GM12878 (cell line): ENCODE data around the gene USP12. TPM values are rescaled to one million over a fixed set of nuclear protein-coding genes. Genes with fewer than 3 reads are reported as not detected.

Experiments used
- ATAC-seq: fragments of 200-7000 bp; cut with Tn5 transposase; 3 replicates; pipeline ENCODE4 v1.9.1; 2020; ENCODE audit warnings: mild to moderate bottlenecking, moderate library complexity
- BruUV-seq: library from RNA; stranded (reverse); fragments of 400-500 nt; replicated peaks from 2 replicates; lab custom pipeline; 2021; lab: Mats Ljungman, UMichigan
- CTCF ChIA-PET: fragments of 300-600 bp; sonication (Branson Sonifier 250); formaldehyde crosslinking; extraction: SDS; loops from one replicate; lab custom pipeline; 2021; ENCODE audit warnings: inconsistent platforms; lab: Yijun Ruan, JAX
- POLR2A ChIA-PET: fragments of 350-600 bp; formaldehyde crosslinking; extraction: SDS; loops from one replicate; lab custom pipeline; 2021; ENCODE audit warnings: inconsistent platforms; lab: Charles Lee
- RAD21 ChIA-PET: fragments of 300-600 bp; sonication (Branson Sonifier 250); formaldehyde crosslinking; loops from one replicate; lab custom pipeline; 2023; ENCODE audit warnings: antibody characterized with exemption; ENCODE audit not compliant: unreplicated experiment; lab: Charles Lee
- SMC1A ChIA-PET: fragments of 300-600 bp; sonication (Branson Sonifier 250); formaldehyde crosslinking; loops from one replicate; lab custom pipeline; 2023; ENCODE audit not compliant: unreplicated experiment, uncharacterized antibody; lab: Charles Lee
- DNase-seq: peaks from one replicate; pipeline ENCODE4 v3.0.0-alpha.2; 2011; ENCODE audit warnings: low read depth, low spot score
- FAIRE-seq: peaks from 3 replicates; lab custom pipeline; 2011; peaks lifted over from hg19 to GRCh38; lab: Jason Lieb, UNC
- H2AFZ ChIP-seq: 2 replicates; pipeline ENCODE4 v1.6.0; 2011; ENCODE audit warnings: low read depth, low read length, control low read depth; ENCODE audit not compliant: control insufficient read depth
- H3K27ac ChIP-seq: 2 replicates; pipeline ENCODE4 v1.5.1; 2011; ENCODE audit warnings: control low read depth; ENCODE audit not compliant: control insufficient read depth, insufficient read depth
- H3K27me3 ChIP-seq, 2 experiments: replicated peaks in 1 of 2; 2 replicates each; pipeline versions ENCODE4 v1.6.0 to v1.6.1; 2011; ENCODE audit warnings: low read length in 1 of 2; ENCODE audit not compliant: control insufficient read depth in 2 of 2, insufficient read depth in 2 of 2
- H3K36me3 ChIP-seq, 2 experiments: 2 replicates each; pipeline ENCODE4 v1.5.1; 2011; ENCODE audit warnings: low read length in 1 of 2; ENCODE audit not compliant: control insufficient read depth in 2 of 2, insufficient read depth in 2 of 2
- H3K4me1 ChIP-seq: 2 replicates; pipeline ENCODE4 v1.6.1; 2011; ENCODE audit warnings: mild to moderate bottlenecking, low read length, moderate library complexity, mixed read lengths; ENCODE audit not compliant: control insufficient read depth, insufficient read depth
- H3K4me2 ChIP-seq: 2 replicates; pipeline ENCODE4 v1.6.0; 2011; ENCODE audit warnings: control low read depth; ENCODE audit not compliant: control insufficient read depth, insufficient read depth
- H3K4me3 ChIP-seq: fragments of 200-600 bp; sonication (generic); 2 replicates; pipeline ENCODE4 v1.5.1; 2016
- H3K79me2 ChIP-seq: 2 replicates; pipeline ENCODE4 v1.6.0; 2011; ENCODE audit warnings: low read length; ENCODE audit not compliant: control insufficient read depth, insufficient read depth
- H3K9ac ChIP-seq: 2 replicates; pipeline ENCODE4 v1.8.0; 2011; ENCODE audit warnings: low read length, control low read depth, mixed read lengths; ENCODE audit not compliant: control insufficient read depth, insufficient read depth
- H3K9me3 ChIP-seq: replicated peaks from 3 replicates; pipeline ENCODE4 v1.5.1; 2011; ENCODE audit warnings: mild to moderate bottlenecking, low read length; ENCODE audit not compliant: control insufficient read depth, insufficient read depth
- H4K20me1 ChIP-seq: 2 replicates; pipeline ENCODE4 v1.6.0; 2011; ENCODE audit not compliant: control insufficient read depth, insufficient read depth
- E4F1 ChIP-seq: fragments of 450-650 bp; IDR thresholded peaks from 2 replicates; pipeline ENCODE4 v1.6.1; 2018; ENCODE audit warnings: borderline replicate concordance, mild to moderate bottlenecking; ENCODE audit not compliant: partially characterized antibody
- GATAD2B ChIP-seq: fragments of 450-650 bp; conservative IDR thresholded peaks from 2 replicates; pipeline ENCODE4 v1.6.1; 2017; ENCODE audit warnings: low read depth, mild to moderate bottlenecking, moderate library complexity
- RAD51 ChIP-seq: fragments of 450-650 bp; IDR thresholded peaks from 2 replicates; pipeline ENCODE4 v1.6.1; 2016; ENCODE audit warnings: moderate library complexity, mild to moderate bottlenecking, inconsistent platforms
- RBBP5 ChIP-seq: fragments of 200-600 bp; sonication (generic); conservative IDR thresholded peaks from 2 replicates; pipeline ENCODE4 v1.6.1; 2016
- SIN3A ChIP-seq: IDR thresholded peaks from 2 replicates; pipeline ENCODE4 v1.6.1; 2012; ENCODE audit warnings: low read depth, low read length, improper control_type of control experiment
- SRF ChIP-seq, 2 experiments: IDR thresholded peaks; 2 replicates each; pipeline ENCODE4 v1.6.1; 2011; ENCODE audit warnings: low read depth in 2 of 2, low read length in 2 of 2, mild to moderate bottlenecking in 1 of 2, moderate library complexity in 1 of 2
- SUPT20H ChIP-seq: IDR thresholded peaks from 2 replicates; pipeline ENCODE4 v1.6.1; 2011; ENCODE audit warnings: low read depth, mild to moderate bottlenecking, low read length, moderate library complexity, borderline replicate concordance; ENCODE audit not compliant: control insufficient read depth
- ZBTB11 ChIP-seq: fragments of 450-650 bp; formaldehyde crosslinking; IDR thresholded peaks from 2 replicates; pipeline ENCODE4 v1.5.0; 2022; ENCODE audit warnings: mild to moderate bottlenecking, missing genetic modification characterization
- ZNF207 ChIP-seq: fragments of 450-650 bp; IDR thresholded peaks from 2 replicates; pipeline ENCODE4 v1.6.1; 2014; ENCODE audit warnings: antibody characterized with exemption, mild to moderate bottlenecking, borderline replicate concordance
- WGBS: methylation state at CpG from one replicate; pipeline ENCODE4 v1.1.6; 2016; ENCODE audit warnings: low lambda C conversion rate; ENCODE audit not compliant: insufficient replicate concordance, insufficient coverage; ENCODE audit errors: missing lambda C conversion rate; 5-methylcytosine and 5-hydroxymethylcytosine counted together
- in situ Hi-C: fragments of 300-500 bp; cut with MboI; formaldehyde crosslinking; loops from 9 replicates; pipeline ENCODE4 v1.14.3; 2018; ENCODE audit warnings: mixed read lengths
- intact Hi-C: fragments of 100-400 bp; cut with micrococcal nuclease; formaldehyde crosslinking; loops from one replicate; pipeline ENCODE4 v1.14.2; 2022; ENCODE audit not compliant: unreplicated experiment
- polyA plus RNA-seq, 11 experiments: library from polyadenylated mRNA; depleted of rRNA in 4 of 11; unstranded in 6 of 11; stranded (reverse) in 5 of 11; fragments of >200 nt; fragmentation: Nextera tagmentation in 4 of 11; fragmentation: Illumina TruSeq in 1 of 11; extraction: Ambion mirVana in 4 of 11; extraction: Trizol in 1 of 11; gene quantifications; 1 replicate in 1 of 11; 2 replicates in 10 of 11; pipeline versions ENCODE4 v1.2.1 to v1.2.3, GENCODE V29; 2011 to 2016; ENCODE audit warnings: inconsistent platforms in 2 of 11, missing spikeins in 2 of 11, low read depth in 1 of 11
- total RNA-seq, 4 experiments: library from RNA; depleted of rRNA in 3 of 4; stranded (reverse); fragments of >200 nt in 3 of 4; fragmentation: Illumina TruSeq in 1 of 4; extraction: Trizol in 1 of 4; gene quantifications; 2 replicates each; pipeline versions ENCODE4 v1.2.1 to v1.2.3, GENCODE V29; 2013 to 2021

The USP12 gene
- total and polyA plus RNA-seq, 10 of the 15 experiments (the other 5 are each of a cell fraction or from before 2014, with no cell fraction given), result 3.5 to 32.2 (median 24.6) TPM

- ChIA-PET RAD21 (no interaction called here), SMC1A (no interaction called here), CTCF (no interaction called here), POLR2A (no interaction called here)
- 77% methylated on average over 4 of the region's 4 CpGs for WGBS
- Histone ChIP-seq H3K79me2 (no peaks in the 10 kb centered on the region), H3K27ac (no peak overlapping the region), H3K27me3 (no peaks in the 10 kb centered on the region), H3K4me2 (no peak overlapping the region), H3K4me3 (no peak overlapping the region), H2AFZ (no peak overlapping the region), H3K4me1 (no peaks in the 10 kb centered on the region), H3K9me3 (no peaks in the 10 kb centered on the region), H4K20me1 (no peaks in the 10 kb centered on the region), H3K9ac (no peak overlapping the region), H3K36me3 (peaks cover 0 to 2% of the 10 kb centered on the region in 2 experiments; a peak in 2 of 4 replicates)
- in situ Hi-C loops, result no loop called here
- intact Hi-C loops, result no loop called here
- BruUV-seq, result no TSS peak
- FAIRE-seq (no peak), DNase-seq (no peak), ATAC-seq (no peak)
- no peak for TF ChIP-seq SRF (IDR thresholded peaks at IDR 0.05; ENCODE audit: low read depth in 2 of 2, low read length in 2 of 2)
- TF ChIP-seq GATAD2B, result no peak
- no peak for TF ChIP-seq ZNF207
These were observed 88.4 kb downstream of the USP12 start for GRCh38 chr13:27083183-27083582.

- no peak overlapping the region for H3K9ac ChIP-seq
- ChIA-PET SMC1A (interaction anchor here (1.5 kb wide), 1 partner anchor 12 kb away, joined by 3 read pairs; no protein-coding TSS in a partner anchor), CTCF (interaction anchor here (0.8 kb wide), 1 partner anchor 96 kb away, joined by 4 read pairs; no protein-coding TSS in a partner anchor), POLR2A (interaction anchor here (0.6 kb wide), 1 partner anchor 41 kb away, joined by 3 read pairs; no protein-coding TSS in a partner anchor), RAD21 (interaction anchor here (1.4 kb wide), 1 partner anchor 49 kb away, joined by 4 read pairs; no protein-coding TSS in a partner anchor)
- no peaks in the 10 kb centered on the region for H3K4me1 ChIP-seq
- DNase-seq, result no peak
- no peak for ATAC-seq
- BruUV-seq, result no TSS peak
- 68% methylated on average over 4 of the region's 4 CpGs for WGBS
- intact Hi-C loops (no loop called here), in situ Hi-C loops (no loop called here)
- no peak overlapping the region for H3K4me2 ChIP-seq
- no peaks in the 10 kb centered on the region for H4K20me1 ChIP-seq
- FAIRE-seq, result no peak
- no peaks in the 10 kb centered on the region for H3K79me2 ChIP-seq
- TF ChIP-seq ZBTB11 (CRISPR knock-in tag) (no peak), SIN3A (no peak), RBBP5 (no peak), RAD51 (no peak), E4F1 (no peak), SUPT20H (no peak)
- H3K4me3 ChIP-seq, result no peak overlapping the region
- peaks cover 0 to 2% of the 10 kb centered on the region in 2 experiments; a peak in 3 of 4 replicates for H3K36me3 ChIP-seq
- no peak overlapping the region for H3K27ac ChIP-seq
- no peak overlapping the region for H2AFZ ChIP-seq
- no peaks in the 10 kb centered on the region for H3K27me3 ChIP-seq
- H3K9me3 ChIP-seq, result no peaks in the 10 kb centered on the region
These were observed 89.5 kb downstream of the USP12 start for GRCh38 chr13:27081893-27082679.
